ENCODE results near the gene NXPH3.

DNA sequence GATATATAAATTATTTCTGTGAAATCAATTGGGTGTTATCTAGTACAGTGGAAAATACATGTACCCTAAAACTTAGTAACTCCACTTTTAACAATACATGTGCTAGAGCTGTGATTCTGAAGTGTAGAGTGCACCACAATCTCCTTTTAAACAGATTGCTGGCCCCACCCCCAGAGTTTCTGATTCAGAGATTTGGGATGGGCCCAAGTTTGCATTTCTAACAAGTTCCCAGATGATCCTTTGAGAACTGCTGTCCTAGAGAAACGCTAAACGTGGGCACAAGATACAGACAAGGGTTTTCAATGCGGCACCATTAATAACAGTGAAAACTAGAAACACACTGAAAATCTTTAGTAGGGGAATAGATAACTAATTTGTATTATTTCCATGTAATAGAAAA lies 49.2 kb downstream of the NXPH3 start:
- TF ChIP-seq SP1 (IDR thresholded peaks at IDR 0.05; ENCODE audit: low read depth), result no peak
- TF ChIP-seq CEBPB (IDR thresholded peaks at IDR 0.05; ENCODE audit: low read depth), result no peak
- TF ChIP-seq POLR2AphosphoS5 (IDR thresholded peaks at IDR 0.05; ENCODE audit: low read depth, low read length), result no peak

All from HCT116 (cell line).